Right ventricle myocardium superior (tissue), 1 donor: ENCODE results near the gene CHST11. TPM values are rescaled to one million over a fixed set of nuclear protein-coding genes. Genes with fewer than 3 reads are reported as not detected.

Experiments
- ATAC-seq: fragments of 200-7000 bp; cut with Tn5 transposase; one replicate; pipeline ENCODE4 v1.9.1; 2020; ENCODE audit warnings: mild to moderate bottlenecking; ENCODE audit not compliant: poor library complexity
- DNase-seq: peaks from one replicate; pipeline ENCODE4 v3.0.0-alpha.2; 2020
- intact Hi-C: fragments of 100-400 bp; cut with DNase I; formaldehyde crosslinking; loops from one replicate; pipeline ENCODE4 v1.11.2; 2022
- long read RNA-seq: library from polyadenylated mRNA; unstranded; transcript quantifications from one replicate; pipeline ENCODE4 v2.0.0, GENCODE V29; 2021
- total RNA-seq: library from RNA; stranded (reverse); fragmentation: NEBNext Ultra II Directional; extraction: Animal tissue kit (Norgen Biotek cat#: 25700); gene quantifications from one replicate; pipeline ENCODE4 v1.2.1, GENCODE V29; 2021
- donor health status: DM: no; HTN: yes; CAD: no; lungs with severe emphysema.

The CHST11 gene
- total RNA-seq, result 3.0 TPM
- long read RNA-seq, partial matches to known transcripts, result 0 of 1 reads
- long read RNA-seq, other reads (novel, unspliced or antisense), result 1 of 1 reads

- intact Hi-C loops, result loop anchor here (5.0 kb wide), 1 partner anchor 74 kb away; no protein-coding TSS in a partner anchor
- DNase-seq, result peak; percentile 90
- peak; percentile 94 for ATAC-seq
Measured at GRCh38 chr12:104456417-104456949, at the start of gene CHST11. Gene CHST11 (plus strand): TSS chr12:104456948.

DNA sequence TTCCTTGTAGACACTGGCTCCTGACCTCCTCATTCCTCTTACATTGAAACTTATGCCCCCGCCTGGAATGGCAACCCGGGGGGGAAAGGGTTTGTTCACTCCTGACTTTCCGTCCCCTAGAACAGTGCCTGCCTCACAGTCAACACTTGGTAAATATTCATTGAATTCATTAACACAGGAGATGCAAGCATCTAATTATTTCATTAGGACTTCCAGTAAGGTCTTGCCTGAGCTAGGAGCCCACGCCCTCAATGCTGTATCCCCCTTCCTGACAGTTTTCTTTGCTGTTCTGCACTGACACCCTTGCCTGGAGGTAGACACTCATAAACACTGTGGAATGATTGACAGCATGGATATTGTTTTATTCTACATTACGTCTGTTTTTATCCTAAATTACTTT, 49.3 kb upstream of the CHST11 start:
- intact Hi-C loops, result no loop called here
- ATAC-seq, result no peak
- DNase-seq, result no peak

DNA sequence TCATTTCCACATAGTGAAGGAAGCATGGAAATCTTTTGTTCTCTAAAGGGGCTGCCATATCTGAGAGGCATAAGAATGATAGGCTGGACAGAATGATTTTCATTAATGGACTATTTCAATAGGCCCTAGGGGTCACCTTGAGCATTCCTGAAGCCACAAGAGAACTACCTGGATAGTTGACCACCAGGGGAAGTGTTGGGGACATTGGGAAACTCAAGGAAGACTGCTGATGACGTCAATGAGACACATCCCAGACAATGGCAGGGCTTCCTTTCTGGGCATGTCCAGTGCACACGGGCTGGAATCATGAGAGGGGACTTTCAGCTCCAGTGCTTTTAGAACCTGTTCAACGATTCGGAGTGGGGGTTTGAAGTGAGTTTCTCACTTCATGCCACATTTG, 48.8 kb upstream of the CHST11 start:
- no peak for DNase-seq
- ATAC-seq, result no peak
- intact Hi-C loops, result no loop called here

GRCh38 chr12:104410326-104410725, 46.4 kb upstream of the CHST11 start:
- intact Hi-C loops, result no loop called here
- DNase-seq (no peak), ATAC-seq (no peak)

DNA sequence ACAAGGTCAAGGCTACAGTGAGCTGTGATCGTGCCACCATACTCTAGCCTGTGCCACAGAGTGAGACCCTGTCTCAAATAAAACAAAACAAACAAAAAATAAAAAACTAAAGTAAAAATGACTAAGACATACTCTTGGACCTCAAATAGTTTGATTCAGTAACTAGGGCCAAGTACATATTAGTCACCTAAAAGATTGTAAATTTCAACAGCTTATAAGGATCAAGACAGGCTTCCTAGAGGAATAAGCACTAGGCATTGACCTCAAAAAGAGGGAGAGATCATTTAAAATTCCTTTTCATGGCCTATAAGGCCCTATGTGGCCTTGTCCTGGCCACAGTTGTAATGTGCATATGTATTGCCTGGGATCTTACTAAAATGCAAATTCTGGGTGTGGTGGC, 46.0 kb upstream of the CHST11 start:
- intact Hi-C loops, result no loop called here
- no peak for ATAC-seq
- DNase-seq, result no peak

- intact Hi-C loops, result no loop called here
- DNase-seq (no peak), ATAC-seq (no peak)
Measured at GRCh38 chr12:104411826-104412641, 44.7 kb upstream of the CHST11 start.

GRCh38 chr12:104412681-104413080, 44.1 kb upstream of the CHST11 start:
- ATAC-seq, result no peak
- intact Hi-C loops, result no loop called here

GRCh38 chr12:104413330-104413729, 43.4 kb upstream of the CHST11 start:
- ATAC-seq (no peak), DNase-seq (no peak)
- intact Hi-C loops, result no loop called here

More at GRCh38 chr12:104412681-104413080, 44.1 kb upstream of the CHST11 start:
- DNase-seq, result no peak

GRCh38 chr12:104414581-104415341, 42.0 kb upstream of the CHST11 start:
- intact Hi-C loops, result no loop called here
- ATAC-seq, result no peak
- no peak for DNase-seq

DNA sequence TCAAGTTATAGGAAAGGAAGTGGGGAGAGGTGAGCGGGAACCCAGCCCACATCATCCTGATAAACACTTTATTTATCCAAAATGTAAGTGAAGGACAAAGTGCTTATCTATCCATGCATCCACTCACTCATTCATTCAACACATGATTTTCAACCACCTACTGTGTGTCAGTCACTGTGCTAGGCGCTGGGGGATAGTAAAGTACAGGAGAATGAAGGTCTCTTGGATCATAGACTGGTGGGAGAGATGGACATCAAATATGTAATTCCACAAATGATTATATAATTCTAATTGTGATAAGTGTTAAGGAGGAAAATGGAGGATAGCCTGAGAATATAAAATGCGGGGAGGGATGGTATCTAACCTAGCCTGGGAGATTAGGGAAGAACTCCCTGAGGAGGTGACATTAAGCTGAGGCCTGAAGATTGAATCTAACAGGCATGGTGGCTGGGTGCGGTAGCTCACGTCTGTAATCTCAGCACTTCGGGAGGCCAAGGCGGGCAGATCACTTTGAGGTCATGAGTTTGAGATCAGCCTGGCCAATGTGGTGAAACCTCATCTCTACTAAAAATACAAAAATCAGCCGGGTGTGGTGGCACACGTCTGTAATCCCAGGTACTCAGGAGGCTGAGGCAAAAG, 41.3 kb upstream of the CHST11 start:
- DNase-seq (no peak), ATAC-seq (no peak)
- intact Hi-C loops, result no loop called here

GRCh38 chr12:104416136-104416535, 40.6 kb upstream of the CHST11 start:
- intact Hi-C loops, result no loop called here
- ATAC-seq (no peak), DNase-seq (no peak)

- intact Hi-C loops, result no loop called here
- DNase-seq (no peak), ATAC-seq (no peak)
Measured at GRCh38 chr12:104416585-104416984, 40.2 kb upstream of the CHST11 start.

GRCh38 chr12:104419717-104420116, 37.0 kb upstream of the CHST11 start:
- no peak for DNase-seq
- intact Hi-C loops, result no loop called here
- ATAC-seq, result no peak

DNA sequence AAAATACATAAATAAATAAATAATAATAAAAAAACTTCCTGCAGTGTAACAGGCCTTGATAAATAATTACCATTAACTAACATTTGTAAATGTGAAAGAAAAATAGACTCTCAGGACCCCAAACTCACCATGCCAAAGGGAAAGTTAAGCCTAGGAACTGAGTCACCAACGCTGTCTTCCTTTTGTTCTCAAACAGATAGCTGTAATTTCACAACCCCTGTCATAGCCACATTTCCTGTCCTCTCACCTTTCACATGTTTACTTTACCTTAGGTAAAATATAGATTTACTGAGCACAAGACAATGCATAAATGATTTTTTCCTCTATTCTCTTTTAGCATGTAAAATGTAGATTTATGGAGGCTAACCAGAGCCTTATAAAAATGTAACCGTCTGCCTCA, 35.9 kb upstream of the CHST11 start:
- no peak for ATAC-seq
- intact Hi-C loops, result no loop called here
- no peak for DNase-seq

GRCh38 chr12:104421343-104421742, 35.4 kb upstream of the CHST11 start:
- ATAC-seq (no peak), DNase-seq (no peak)
- intact Hi-C loops, result no loop called here

DNA sequence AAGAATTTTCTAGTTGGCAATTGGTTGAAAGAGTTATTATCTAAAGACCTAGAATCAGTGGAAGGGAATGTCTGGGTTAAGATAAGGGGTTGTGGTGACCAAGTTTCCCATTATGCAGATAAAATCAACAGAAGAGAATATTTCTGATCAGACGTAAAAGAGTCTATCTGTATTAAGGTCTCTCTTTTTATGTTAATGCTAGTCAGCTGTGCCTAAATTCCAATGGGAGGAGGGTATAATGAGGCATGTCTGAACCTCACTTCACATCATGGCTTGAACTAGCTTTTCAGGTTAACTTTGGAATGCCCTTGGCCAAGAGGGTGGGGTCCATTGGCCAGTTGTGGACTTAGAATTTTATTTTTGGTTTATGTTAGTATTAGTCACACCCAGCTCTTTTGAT, 34.3 kb upstream of the CHST11 start:
- intact Hi-C loops, result no loop called here
- DNase-seq (no peak), ATAC-seq (no peak)

GRCh38 chr12:104423273-104423672, 33.5 kb upstream of the CHST11 start:
- intact Hi-C loops, result no loop called here
- DNase-seq (no peak), ATAC-seq (no peak)

DNA sequence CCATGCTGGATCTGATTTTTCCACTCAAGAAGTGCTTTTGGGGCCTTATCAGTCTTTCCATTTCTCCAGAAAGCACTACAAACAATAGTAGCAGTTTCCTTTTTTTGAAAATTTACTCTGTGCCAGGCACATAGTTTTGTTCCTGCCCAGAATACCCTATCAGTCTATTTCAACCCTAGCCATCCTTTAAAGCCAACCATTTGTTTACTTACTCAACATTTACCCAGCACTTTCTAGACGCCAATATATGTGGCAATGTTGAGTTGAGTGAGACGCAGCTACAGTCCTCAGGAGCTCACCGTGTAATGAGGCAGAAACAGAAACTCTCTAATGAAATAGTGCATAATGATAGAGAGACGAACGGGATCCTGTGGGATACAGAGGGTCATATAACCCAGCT, 32.9 kb upstream of the CHST11 start:
- ATAC-seq (no peak), DNase-seq (no peak)
- intact Hi-C loops, result no loop called here

- ATAC-seq (no peak), DNase-seq (no peak)
- intact Hi-C loops, result no loop called here
Measured at GRCh38 chr12:104424955-104425354, 31.8 kb upstream of the CHST11 start.
